ENCODE measurements around the gene MARCHF10.

The MARCHF10 gene

GRCh38 chr17:62658136-62658920 lies 149.8 kb downstream of the MARCHF10 start:
- no peak for DNase-seq (ENCODE audit: low read depth, low spot score)

- DNase-seq (ENCODE audit: low read depth, low spot score): no peak
These were observed 150.4 kb downstream of the MARCHF10 start for GRCh38 chr17:62657690-62658089.

- no peak for DNase-seq (ENCODE audit: low read depth, low spot score)
These were observed 150.9 kb downstream of the MARCHF10 start for GRCh38 chr17:62657145-62657665.

GRCh38 chr17:62656446-62656845 lies 151.7 kb downstream of the MARCHF10 start:
- DNase-seq (ENCODE audit: low read depth, low spot score): no peak

- DNase-seq (ENCODE audit: low read depth, low spot score): no peak
These were observed 152.5 kb downstream of the MARCHF10 start for GRCh38 chr17:62655656-62656055.

GRCh38 chr17:62653826-62654761 lies 154.0 kb downstream of the MARCHF10 start:
- no peak for DNase-seq (ENCODE audit: low read depth, low spot score)

- no peak for DNase-seq (ENCODE audit: low read depth, low spot score)
These were observed 154.9 kb downstream of the MARCHF10 start for GRCh38 chr17:62653002-62653825.

GRCh38 chr17:62652251-62653001 lies 155.7 kb downstream of the MARCHF10 start:
- DNase-seq (ENCODE audit: low read depth, low spot score): no peak
